Activated CD4-positive, alpha-beta memory T cell treated with anti-CD3 and anti-CD28 coated beads, Interleukin-2, amount 10 ng/mL, durations not matched to agents 7 days and 5 days (primary cell): ENCODE measurements around the gene LEO1. TPM values are rescaled to one million over a fixed set of nuclear protein-coding genes. Genes with fewer than 3 reads are reported as not detected.

Experiments
- CTCF ChIA-PET: fragments of 350-600 bp; sonication (Branson Sonifier 250); formaldehyde crosslinking; loops from one replicate; lab custom pipeline; 2021; ENCODE audit warnings: antibody characterized with exemption, inconsistent platforms; lab: Charles Lee
- POLR2A ChIA-PET: fragments of 350-600 bp; sonication (Branson Sonifier 250); formaldehyde crosslinking; loops from one replicate; lab custom pipeline; 2021; ENCODE audit warnings: antibody characterized with exemption; lab: Charles Lee
- DNase-seq: peaks from one replicate; pipeline ENCODE4 v3.0.0-alpha.2; 2020
- H3K27ac Mint-ChIP-seq: one replicate; pipeline ENCODE4 v1.8.0; 2021; ENCODE audit warnings: mild to moderate bottlenecking, mixed read lengths
- H3K27me3 Mint-ChIP-seq: one replicate; pipeline ENCODE4 v1.8.0; 2021; ENCODE audit warnings: mixed read lengths
- H3K36me3 Mint-ChIP-seq: one replicate; pipeline ENCODE4 v1.8.0; 2021; ENCODE audit warnings: low read depth, mixed read lengths
- H3K4me1 Mint-ChIP-seq: one replicate; pipeline ENCODE4 v1.8.0; 2021; ENCODE audit warnings: mixed read lengths
- H3K4me3 Mint-ChIP-seq: one replicate; pipeline ENCODE4 v1.8.0; 2021; ENCODE audit warnings: mild to moderate bottlenecking, mixed read lengths
- H3K9me3 Mint-ChIP-seq: one replicate; pipeline ENCODE4 v1.8.0; 2021; ENCODE audit warnings: mixed read lengths
- total RNA-seq, 2 experiments: library from RNA; stranded (reverse); gene quantifications; one replicate each; pipeline ENCODE4 v1.2.3, GENCODE V29; 2021

LEO1 gene
- total RNA-seq = 10 to 100 TPM; 31.2 to 32.8 TPM

DNA sequence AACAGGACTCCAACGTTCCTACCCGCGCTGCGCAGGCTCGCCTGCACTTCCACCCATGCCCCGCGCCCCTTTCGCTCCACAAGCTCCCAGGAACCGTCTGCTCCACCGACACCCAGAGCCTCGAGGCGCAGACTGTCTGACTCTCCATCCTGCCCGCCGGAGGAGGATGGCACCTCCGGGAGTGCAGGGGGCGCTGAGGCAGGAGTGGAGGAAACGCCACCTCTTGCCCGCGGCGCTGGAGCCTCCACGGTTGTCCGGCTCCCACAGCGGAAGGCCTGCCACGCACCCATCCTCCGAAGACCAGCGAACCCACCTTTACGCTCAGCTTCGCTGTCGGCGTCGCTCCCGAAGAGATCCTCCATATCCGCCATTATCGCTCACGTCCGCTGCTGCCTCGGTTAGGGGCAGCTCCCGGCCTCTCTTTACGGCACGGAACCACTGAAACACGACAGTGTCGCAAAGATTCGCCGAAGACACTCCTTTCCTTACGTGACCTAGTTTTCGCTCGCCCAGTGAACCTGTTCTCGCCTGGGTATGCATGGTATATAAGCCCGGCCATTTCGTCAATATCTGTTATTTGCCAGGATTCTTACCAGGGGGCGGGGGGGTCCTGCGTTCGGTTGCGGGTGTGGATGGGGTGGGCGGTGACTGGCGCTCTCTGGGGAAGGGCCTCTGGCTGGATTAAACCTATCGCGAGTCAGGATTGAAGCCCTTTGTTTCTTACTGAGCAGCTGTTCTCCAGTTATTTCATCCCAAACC, at the start of gene LEO1:
Gene LEO1 (minus strand): TSS at position 404 of the 759 bp plus-strand sequence. CDS start 33 bp downstream, at position 371.
- ChIA-PET POLR2A (interaction anchor here (0.6 to 3.1 kb wide), 26 partner anchors 9 to 587 kb away, joined by 3 to 47 read pairs (median 4); no protein-coding TSS in a partner anchor), CTCF (interaction anchor here (0.8 to 3.4 kb wide), 11 partner anchors 9 to 321 kb away, joined by 3 to 21 read pairs (median 5); no protein-coding TSS in a partner anchor)
- DNase-seq = peak; percentile 92
- H3K4me3 Mint-ChIP-seq = peak within 1 kb of the TSS; percentile 93
- H3K27me3 Mint-ChIP-seq = no peaks in the 10 kb centered on the region
- peaks cover 8% of the 10 kb centered on the region for H3K9me3 Mint-ChIP-seq
- peak within 1 kb of the TSS; percentile 87 for H3K27ac Mint-ChIP-seq
- H3K36me3 Mint-ChIP-seq = peaks cover 20% of the 10 kb centered on the region
- peaks cover 33% of the 10 kb centered on the region for H3K4me1 Mint-ChIP-seq

DNA sequence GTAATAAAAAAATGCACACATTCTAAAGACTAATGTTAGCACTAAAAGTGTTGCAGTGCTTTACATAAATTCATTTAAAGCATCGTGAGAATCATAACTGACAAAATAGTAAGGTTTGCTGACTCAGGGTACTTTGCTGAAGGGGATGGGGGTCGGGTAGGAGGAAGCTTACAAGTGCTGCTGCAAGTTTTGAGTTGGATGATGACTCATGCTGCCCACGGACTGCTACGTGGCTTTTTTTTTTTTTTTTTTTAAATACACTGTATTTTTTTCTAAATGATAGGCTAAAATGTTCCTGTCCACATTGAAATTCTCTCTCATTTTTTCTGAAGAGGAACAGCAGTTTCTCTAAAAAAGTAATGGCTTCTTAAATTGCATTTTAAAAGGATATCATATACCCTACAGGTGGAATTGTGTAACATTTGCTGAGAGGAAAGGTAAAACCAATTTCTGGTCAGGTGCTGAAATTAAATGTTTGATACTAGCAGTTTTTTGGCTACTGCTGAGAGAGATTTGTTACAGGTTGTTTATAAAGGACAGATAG, 49.6 kb upstream of the LEO1 start:
- ChIA-PET POLR2A (interaction anchor here (1.0 to 4.5 kb wide), 11 partner anchors 9 to 658 kb away, joined by 3 to 56 read pairs (median 5); partner anchors contain the start of genes ATOSA and LEO1), CTCF (interaction anchor here (0.9 to 4.4 kb wide), 5 partner anchors 14 to 91 kb away, joined by 3 to 19 read pairs (median 5); no protein-coding TSS in a partner anchor)
- Mint-ChIP-seq H3K4me3 (peak overlapping the region; percentile 85), H3K36me3 (peaks cover 15% of the 10 kb centered on the region), H3K4me1 (peaks cover 46% of the 10 kb centered on the region), H3K27me3 (peaks cover 4% of the 10 kb centered on the region), H3K9me3 (no peaks in the 10 kb centered on the region), H3K27ac (peak overlapping the region; percentile 93)
- DNase-seq = peak; percentile 68

DNA sequence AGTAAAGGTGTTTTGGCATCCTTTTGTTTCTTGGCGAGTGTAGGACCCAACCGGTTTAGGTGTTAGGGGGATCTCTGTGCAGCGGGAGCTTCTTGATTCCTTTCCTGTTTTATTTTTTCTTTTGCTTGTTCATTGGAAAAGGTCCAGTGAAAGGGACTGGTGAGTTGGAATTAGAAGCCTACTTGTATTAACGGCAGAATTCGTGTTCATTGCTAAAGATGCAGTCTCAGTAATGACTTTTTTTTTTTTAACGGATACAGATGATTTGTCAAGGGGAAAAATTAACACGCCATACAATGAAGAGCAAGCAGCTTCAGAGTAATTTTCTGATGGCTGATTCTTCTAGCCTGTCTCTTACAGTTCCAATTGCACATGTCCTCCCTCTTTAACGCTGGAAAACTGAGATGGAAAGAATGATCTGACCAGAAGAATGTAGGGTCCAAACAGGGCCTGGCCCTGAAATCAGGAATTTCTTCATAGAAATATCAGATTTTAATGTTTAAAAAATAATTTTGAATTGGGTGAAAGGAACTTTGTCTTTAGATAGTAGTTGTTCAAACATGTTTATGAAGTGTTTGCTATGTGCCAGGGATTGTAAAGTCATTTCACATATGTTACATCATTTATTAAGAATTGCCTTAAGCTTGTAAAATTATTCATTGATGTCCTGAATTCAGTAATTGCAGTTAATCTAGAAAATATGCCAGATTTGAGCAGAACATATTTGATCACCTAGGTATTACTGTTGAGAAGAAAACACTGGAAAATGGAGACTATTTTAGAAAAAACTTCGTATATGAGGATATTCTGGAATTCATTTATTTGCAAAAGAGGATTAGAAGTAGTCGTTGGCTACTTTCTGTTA, 48.9 kb upstream of the LEO1 start:
- peaks cover 4% of the 10 kb centered on the region for H3K27me3 Mint-ChIP-seq
- peak overlapping the region; percentile 85 for H3K4me3 Mint-ChIP-seq
- peak overlapping the region; percentile 93 for H3K27ac Mint-ChIP-seq
- DNase-seq = no peak
- peaks cover 44% of the 10 kb centered on the region for H3K4me1 Mint-ChIP-seq
- no peaks in the 10 kb centered on the region for H3K9me3 Mint-ChIP-seq
- CTCF ChIA-PET = interaction anchor here (0.9 to 4.4 kb wide), 7 partner anchors 9 to 92 kb away, joined by 4 to 19 read pairs (median 5); no protein-coding TSS in a partner anchor
- H3K36me3 Mint-ChIP-seq = peaks cover 13% of the 10 kb centered on the region
- POLR2A ChIA-PET = interaction anchor here (0.6 to 4.5 kb wide), 28 partner anchors 8 to 662 kb away, joined by 3 to 56 read pairs (median 4); partner anchors contain the start of genes ATOSA and LEO1

DNA sequence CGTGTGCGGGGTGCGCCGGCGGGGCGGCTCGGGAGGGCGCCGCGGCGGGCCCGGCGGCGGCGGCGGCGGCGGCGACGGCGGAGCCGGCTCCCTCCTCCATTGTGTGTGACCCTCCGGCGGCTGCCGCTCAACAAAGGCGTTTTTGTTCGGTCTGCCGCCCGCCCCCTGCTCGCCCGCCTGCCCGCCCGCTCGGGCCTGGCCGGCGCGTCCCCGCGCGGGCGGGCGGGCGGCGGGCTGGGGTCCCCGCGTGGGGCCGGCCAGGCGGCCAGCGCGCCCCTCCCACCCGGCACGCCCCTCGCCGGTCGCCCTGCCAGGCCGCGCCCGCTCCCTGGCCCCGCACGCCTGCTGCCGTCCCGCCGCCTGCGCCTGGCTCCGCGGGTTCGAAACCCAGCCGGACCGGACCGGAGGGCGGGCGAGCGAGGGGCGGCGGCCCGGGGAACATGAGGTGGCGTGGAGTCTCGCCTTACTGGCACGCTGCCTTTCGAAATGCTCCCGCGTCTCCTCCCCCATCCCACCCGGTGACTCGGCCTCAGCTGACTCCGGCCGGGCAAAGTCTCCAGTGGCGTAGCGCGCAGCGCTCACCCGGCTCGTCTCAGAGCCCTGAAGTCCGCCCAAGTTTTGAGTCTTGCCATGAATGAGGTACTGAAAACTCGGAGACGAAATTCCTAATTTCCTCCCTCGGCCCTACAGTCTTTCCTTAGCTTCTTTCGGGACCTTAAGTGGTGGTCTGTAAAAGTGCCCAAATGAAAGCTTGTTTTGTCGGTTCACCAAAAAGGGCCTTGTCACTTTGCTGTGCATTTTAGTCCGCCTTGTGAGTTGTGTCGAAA, 48.0 kb upstream of the LEO1 start:
- peak; percentile 77 for DNase-seq
- POLR2A ChIA-PET = interaction anchor here (0.6 to 4.5 kb wide), 25 partner anchors 9 to 663 kb away, joined by 3 to 56 read pairs (median 5); partner anchors contain the start of gene LEO1
- Mint-ChIP-seq H3K4me3 (peak overlapping the region; percentile 97), H3K27ac (peak overlapping the region; percentile 100), H3K4me1 (peaks cover 45% of the 10 kb centered on the region), H3K27me3 (peaks cover 4% of the 10 kb centered on the region), H3K9me3 (no peaks in the 10 kb centered on the region), H3K36me3 (peaks cover 13% of the 10 kb centered on the region)
- CTCF ChIA-PET = interaction anchor here (0.6 to 4.4 kb wide), 8 partner anchors 10 to 92 kb away, joined by 4 to 19 read pairs (median 5); no protein-coding TSS in a partner anchor

DNA sequence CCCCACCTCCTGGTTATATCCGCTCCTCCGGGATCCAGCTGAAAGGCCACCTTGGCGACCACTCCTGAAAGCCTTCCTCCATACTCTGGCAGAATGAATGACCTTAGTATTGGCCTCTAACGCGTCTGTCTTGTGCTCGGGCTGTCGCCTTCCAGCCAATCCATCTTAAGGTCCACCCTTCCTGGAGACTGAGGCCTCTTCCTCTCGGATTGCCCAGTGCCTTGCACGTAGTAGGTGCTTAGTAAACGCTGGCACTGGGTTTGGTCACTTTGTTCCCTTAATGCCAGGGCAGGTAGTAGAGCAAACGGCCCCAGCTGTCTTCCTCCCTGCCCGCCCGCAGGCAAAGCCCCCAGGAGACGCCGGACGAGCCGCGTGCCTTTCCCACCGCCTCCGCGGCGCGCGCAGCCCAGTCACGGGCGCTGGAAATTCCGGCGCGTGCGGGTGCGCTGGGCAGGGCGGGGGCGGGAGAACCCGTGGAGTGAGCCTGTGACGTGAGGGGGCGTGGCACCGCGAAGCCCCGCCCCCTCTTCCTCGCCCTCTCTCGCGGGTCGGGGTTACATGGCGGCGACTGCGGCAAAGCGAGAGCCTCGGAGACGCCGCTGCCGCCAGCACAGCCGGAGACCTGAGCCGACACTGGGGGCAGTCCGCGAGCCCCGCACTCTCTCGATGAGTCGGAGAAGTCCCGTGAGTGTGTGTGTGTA, 47.3 kb upstream of the LEO1 start, which contains the start of gene MAPK6:
Gene MAPK6 (plus strand): TSS at position 527 of the 701 bp plus-strand sequence. CDS start 27,242 bp downstream, outside the sequence.
- DNase-seq = peak; percentile 94
- Mint-ChIP-seq H3K4me3 (peak within 1 kb of the TSS; percentile 97), H3K27me3 (peaks cover 4% of the 10 kb centered on the region), H3K4me1 (peaks cover 46% of the 10 kb centered on the region), H3K27ac (peak within 1 kb of the TSS; percentile 100), H3K36me3 (peaks cover 13% of the 10 kb centered on the region), H3K9me3 (no peaks in the 10 kb centered on the region)
- CTCF ChIA-PET = no interaction called here
- POLR2A ChIA-PET = interaction anchor here (0.9 to 3.9 kb wide), 6 partner anchors 9 to 160 kb away, joined by 3 to 56 read pairs (median 4); partner anchors contain the start of gene LEO1

DNA sequence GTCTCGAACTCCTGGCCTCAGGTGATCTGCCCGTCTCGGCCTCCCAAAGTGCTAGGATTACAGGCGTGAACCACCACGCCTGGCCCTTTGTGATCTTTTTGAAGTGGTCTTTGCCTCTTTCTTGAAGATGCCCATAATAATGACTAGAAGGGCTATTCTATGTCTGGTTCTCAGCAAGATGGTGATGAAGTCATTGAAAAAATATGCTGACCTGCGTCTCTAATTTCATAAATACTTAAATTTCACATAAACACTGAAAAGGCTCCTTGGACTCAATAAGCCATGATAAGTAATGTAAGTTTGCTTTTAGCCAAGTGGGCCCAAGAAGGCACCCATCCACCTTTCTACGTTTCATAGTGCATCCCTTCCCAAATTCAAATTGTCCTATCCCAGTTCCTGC, 46.7 kb upstream of the LEO1 start:
- H3K4me3 Mint-ChIP-seq = peak overlapping the region; percentile 97
- peaks cover 4% of the 10 kb centered on the region for H3K27me3 Mint-ChIP-seq
- ChIA-PET POLR2A (interaction anchor here (0.9 to 3.9 kb wide), 5 partner anchors 9 to 161 kb away, joined by 3 to 56 read pairs (median 4); no protein-coding TSS in a partner anchor), CTCF (no interaction called here)
- no peaks in the 10 kb centered on the region for H3K9me3 Mint-ChIP-seq
- peaks cover 11% of the 10 kb centered on the region for H3K36me3 Mint-ChIP-seq
- H3K27ac Mint-ChIP-seq = peak overlapping the region; percentile 66
- peaks cover 49% of the 10 kb centered on the region for H3K4me1 Mint-ChIP-seq
- DNase-seq = no peak

DNA sequence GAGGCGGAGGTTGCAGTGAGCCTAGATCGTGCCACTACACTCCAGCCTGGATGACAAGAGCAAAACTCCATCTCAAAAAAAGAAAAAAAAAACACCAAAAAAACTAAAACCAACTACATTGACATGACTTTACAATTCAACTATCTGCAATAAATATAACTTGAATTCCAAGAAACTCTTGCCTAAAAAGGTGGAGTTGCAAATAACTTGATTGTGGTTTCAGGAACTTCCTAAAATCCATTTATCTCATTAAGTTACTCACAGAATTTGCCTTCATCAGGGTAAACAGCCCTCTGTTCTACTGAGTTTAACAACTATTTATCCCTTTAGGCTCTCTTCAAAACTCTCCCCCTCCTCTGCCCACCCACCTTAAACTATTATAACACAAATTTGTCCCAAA, 44.7 kb upstream of the LEO1 start:
- Mint-ChIP-seq H3K9me3 (no peaks in the 10 kb centered on the region), H3K27me3 (peaks cover 4% of the 10 kb centered on the region), H3K36me3 (peaks cover 6% of the 10 kb centered on the region), H3K27ac (no peak overlapping the region), H3K4me1 (peaks cover 52% of the 10 kb centered on the region), H3K4me3 (no peak overlapping the region)
- ChIA-PET POLR2A (no interaction called here), CTCF (no interaction called here)
- DNase-seq = no peak

DNA sequence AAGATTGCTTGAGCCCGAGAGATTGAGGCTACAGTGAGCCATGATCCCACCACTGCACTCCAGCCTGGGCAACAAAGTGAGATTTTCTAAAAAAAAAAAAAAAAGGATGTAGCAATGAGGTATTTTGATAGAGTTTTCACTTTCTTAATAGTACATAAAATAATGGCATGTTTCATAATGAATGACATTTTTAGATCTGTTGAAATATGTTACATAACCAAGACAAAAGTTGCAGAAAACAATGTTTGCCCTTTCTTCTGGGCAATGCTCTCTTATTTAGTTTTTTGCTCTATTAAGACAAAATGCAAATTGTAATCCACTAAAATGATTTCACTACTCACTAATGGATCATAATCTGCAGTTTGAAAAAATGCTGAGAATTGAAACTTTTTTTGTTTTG, 43.0 kb upstream of the LEO1 start:
- peak overlapping the region; percentile 27 for H3K27ac Mint-ChIP-seq
- H3K36me3 Mint-ChIP-seq = no peaks in the 10 kb centered on the region
- no peak for DNase-seq
- H3K4me1 Mint-ChIP-seq = peaks cover 50% of the 10 kb centered on the region
- ChIA-PET POLR2A (interaction anchor here (0.8 kb wide), 1 partner anchor 42 kb away, joined by 3 read pairs; no protein-coding TSS in a partner anchor), CTCF (no interaction called here)
- H3K9me3 Mint-ChIP-seq = no peaks in the 10 kb centered on the region
- peaks cover 4% of the 10 kb centered on the region for H3K27me3 Mint-ChIP-seq
- H3K4me3 Mint-ChIP-seq = no peak overlapping the region

DNA sequence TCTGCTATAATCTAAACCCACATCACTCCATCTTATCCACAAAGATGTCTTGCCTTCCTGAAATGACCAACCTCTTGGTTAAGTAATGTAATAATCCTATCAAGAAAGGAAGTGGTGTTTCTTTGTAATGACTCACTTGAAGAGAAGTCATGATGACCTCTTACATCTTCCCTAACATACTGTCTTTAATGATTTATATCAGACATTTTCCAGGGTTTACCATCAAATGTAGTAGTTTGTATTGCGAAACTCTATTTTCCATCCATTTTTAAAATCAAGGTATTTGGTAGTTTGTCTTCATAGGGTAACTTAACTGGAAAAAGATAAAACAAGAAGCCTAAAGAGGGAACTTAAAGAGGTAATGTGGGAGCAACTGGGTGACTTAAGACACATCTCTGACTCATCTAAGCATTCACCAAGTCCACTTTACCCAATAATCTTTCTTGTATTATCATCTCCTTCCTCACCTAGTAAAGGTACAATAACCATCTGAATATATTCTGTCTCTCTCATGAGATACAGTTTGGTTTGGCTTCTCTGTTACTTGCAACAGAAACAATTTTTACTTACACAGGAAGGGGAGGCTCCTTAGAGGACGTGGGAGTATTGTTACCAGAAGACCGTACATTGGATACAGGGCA, 41.7 kb upstream of the LEO1 start:
- Mint-ChIP-seq H3K4me1 (peaks cover 56% of the 10 kb centered on the region), H3K9me3 (no peaks in the 10 kb centered on the region), H3K27me3 (peaks cover 4% of the 10 kb centered on the region), H3K36me3 (no peaks in the 10 kb centered on the region), H3K27ac (peak overlapping the region; percentile 72), H3K4me3 (no peak overlapping the region)
- ChIA-PET POLR2A (no interaction called here), CTCF (interaction anchor here (0.5 to 1.3 kb wide), 2 partner anchors 53 to 66 kb away, joined by 3 read pairs; no protein-coding TSS in a partner anchor)
- no peak for DNase-seq

DNA sequence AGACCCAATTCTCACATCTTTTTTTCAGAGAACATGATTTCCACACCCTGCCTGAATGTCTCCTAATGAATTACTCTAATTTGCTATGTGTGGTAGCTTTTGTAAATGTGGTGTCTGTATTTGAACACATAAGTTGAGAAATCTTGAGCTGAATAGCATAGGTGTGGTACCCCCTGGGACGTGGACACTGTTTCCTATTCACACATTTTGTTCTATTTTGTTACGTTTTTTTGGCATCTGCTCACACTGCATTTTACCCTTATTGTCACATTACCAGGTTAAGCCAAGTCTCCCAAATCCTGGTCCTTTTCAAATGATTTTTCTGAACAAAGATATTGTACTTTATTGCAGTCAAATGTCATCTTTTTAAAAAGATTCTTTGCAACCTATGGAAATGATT, 40.6 kb upstream of the LEO1 start:
- ChIA-PET POLR2A (interaction anchor here (0.8 to 0.9 kb wide), 2 partner anchors 9 to 168 kb away, joined by 3 read pairs; no protein-coding TSS in a partner anchor), CTCF (interaction anchor here (1.3 kb wide), 1 partner anchor 67 kb away, joined by 3 read pairs; no protein-coding TSS in a partner anchor)

More for the DNA sequence above, 40.6 kb upstream of the LEO1 start:
- no peak for DNase-seq
- H3K27me3 Mint-ChIP-seq = peaks cover 3% of the 10 kb centered on the region
- H3K4me3 Mint-ChIP-seq = no peak overlapping the region
- H3K27ac Mint-ChIP-seq = peak overlapping the region; percentile 42
- H3K36me3 Mint-ChIP-seq = no peaks in the 10 kb centered on the region
- H3K4me1 Mint-ChIP-seq = peaks cover 58% of the 10 kb centered on the region
- H3K9me3 Mint-ChIP-seq = no peaks in the 10 kb centered on the region
